Suprapubic skin (tissue), 4 donors: Measurements from ENCODE around the gene ATIC. TPM values are rescaled to one million over a fixed set of nuclear protein-coding genes. Genes with fewer than 3 reads are reported as not detected.
A peak's percentile ranks its signal among the peaks of the same experiment; 100 is the strongest.

Experiments used
- DNase-seq, 2 donors: peaks; one replicate each; pipeline ENCODE4 v3.0.0-alpha.2; 2019; ENCODE audit warnings: low spot score in 2 of 2
- H3K27ac ChIP-seq: fragments of 200-600 bp; sonication (generic); one replicate; pipeline ENCODE4 v1.5.1; 2019
- H3K27me3 ChIP-seq: fragments of 200-600 bp; sonication (generic); one replicate; pipeline ENCODE4 v1.5.1; 2019
- H3K36me3 ChIP-seq: fragments of 200-600 bp; sonication (generic); one replicate; pipeline ENCODE4 v1.5.1; 2019
- H3K4me1 ChIP-seq: fragments of 200-600 bp; sonication (generic); one replicate; pipeline ENCODE4 v1.5.1; 2019
- H3K4me3 ChIP-seq: fragments of 200-600 bp; sonication (generic); one replicate; pipeline ENCODE4 v1.5.1; 2019; ENCODE audit warnings: mild to moderate bottlenecking
- H3K9me3 ChIP-seq: fragments of 200-600 bp; sonication (generic); one replicate; pipeline ENCODE4 v1.5.1; 2019
- CTCF ChIP-seq, 2 donors: fragments of 200-600 bp in 1 of 2; fragments of 450-650 bp in 1 of 2; sonication (generic) in 1 of 2; IDR thresholded peaks; one replicate each; pipeline ENCODE4 v1.5.1; 2016 to 2019; ENCODE audit warnings: antibody characterized with exemption in 2 of 2, mild to moderate bottlenecking in 1 of 2, moderate library complexity in 1 of 2
- EP300 ChIP-seq: sonication (generic); formaldehyde crosslinking; IDR thresholded peaks from one replicate; pipeline ENCODE4 v1.6.1; 2017; ENCODE audit warnings: antibody characterized with exemption
- POLR2A ChIP-seq, 2 donors: fragments of 450-650 bp; IDR thresholded peaks; one replicate each; pipeline ENCODE4 v1.6.1; 2017; ENCODE audit warnings: antibody characterized with exemption in 2 of 2, mild to moderate bottlenecking in 2 of 2, moderate library complexity in 2 of 2
- POLR2AphosphoS5 ChIP-seq, 3 donors: sonication (generic); formaldehyde crosslinking; IDR thresholded peaks; one replicate each; pipeline ENCODE4 v1.6.1; 2017; ENCODE audit warnings: antibody characterized with exemption in 3 of 3
- WGBS: methylation state at CpG from one replicate; pipeline ENCODE4 v1.1.5; 2018; 5-methylcytosine and 5-hydroxymethylcytosine counted together
- total RNA-seq, 4 donors: library from RNA; depleted of rRNA; stranded (reverse); fragments of >200 nt; gene quantifications; one replicate each; pipeline ENCODE4 v1.1.0, GENCODE V29; 2016

Gene ATIC
- total RNA-seq, 4 donors from 2014 or later, result 22.7 to 49.8 (median 29.8) TPM

DNA sequence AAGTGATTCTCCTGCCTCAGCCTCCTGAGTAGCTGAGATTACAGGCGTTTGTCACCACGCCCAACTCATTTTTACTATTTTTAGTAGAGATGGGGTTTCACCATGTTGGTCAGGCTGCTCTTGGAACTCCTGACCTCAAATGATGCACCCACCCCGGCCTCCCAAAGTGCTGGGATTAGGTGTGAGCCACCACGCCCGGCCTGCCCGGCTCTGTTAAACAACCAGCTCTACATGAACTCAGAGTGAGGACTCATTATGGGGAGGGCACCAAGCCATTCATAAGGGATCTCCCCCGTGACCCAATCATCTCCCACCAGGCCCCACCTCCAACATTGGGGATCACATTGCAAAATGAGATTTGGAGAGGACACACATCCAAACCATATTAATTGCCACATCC, 8.8 kb downstream of the ATIC start:
- WGBS, result 92% methylated on average over 7 of the region's 7 CpGs
- H3K4me1 ChIP-seq, result no peaks in the 10 kb centered on the region
- H3K4me3 ChIP-seq, result no peak overlapping the region
- H3K27ac ChIP-seq, result no peak overlapping the region
- H3K27me3 ChIP-seq, result no peaks in the 10 kb centered on the region
- TF ChIP-seq CTCF (IDR thresholded peaks at IDR 0.05) (no peak), POLR2A (IDR thresholded peaks at IDR 0.05) (no peak), EP300 (no peak), POLR2AphosphoS5 (IDR thresholded peaks at IDR 0.05) (no peak)
- DNase-seq, result no peak
- H3K36me3 ChIP-seq, result peaks cover 60% of the 10 kb centered on the region
- H3K9me3 ChIP-seq, result no peaks in the 10 kb centered on the region

DNA sequence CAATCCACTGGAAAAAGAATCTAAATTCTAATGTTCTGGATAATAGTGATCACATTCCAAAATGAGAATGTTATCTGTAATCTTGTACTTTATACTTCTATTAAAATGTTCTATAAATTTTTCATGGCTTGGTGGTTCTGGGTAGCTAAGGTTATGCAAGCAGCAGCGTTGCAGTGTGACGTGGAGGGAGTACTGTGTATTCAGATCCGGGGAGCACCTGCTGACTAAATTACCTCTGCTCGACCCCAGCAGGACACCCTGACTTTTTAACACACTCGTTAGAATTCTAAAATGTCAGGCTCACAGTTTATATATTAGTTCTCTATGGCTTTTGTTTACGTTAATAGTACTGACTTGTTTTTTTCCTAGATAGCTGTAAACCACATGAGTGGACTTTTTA, 13.0 kb downstream of the ATIC start:
- Histone ChIP-seq H3K4me1 (peaks cover 12% of the 10 kb centered on the region), H3K4me3 (no peak overlapping the region), H3K27ac (no peak overlapping the region), H3K27me3 (no peaks in the 10 kb centered on the region), H3K36me3 (peaks cover 73% of the 10 kb centered on the region), H3K9me3 (no peaks in the 10 kb centered on the region)
- DNase-seq, result no peak
- 85% methylated on average over 6 of the region's 6 CpGs for WGBS
- TF ChIP-seq EP300 (no peak), POLR2A (IDR thresholded peaks at IDR 0.05) (no peak), CTCF (IDR thresholded peaks at IDR 0.05) (no peak), POLR2AphosphoS5 (IDR thresholded peaks at IDR 0.05) (no peak)

GRCh38 chr2:215328066-215328465, 16.2 kb downstream of the ATIC start:
- TF ChIP-seq POLR2A (IDR thresholded peaks at IDR 0.05) (no peak), CTCF (IDR thresholded peaks at IDR 0.05) (no peak), EP300 (no peak), POLR2AphosphoS5 (IDR thresholded peaks at IDR 0.05) (no peak)
- peak overlapping the region; percentile 41 for H3K27ac ChIP-seq

DNA sequence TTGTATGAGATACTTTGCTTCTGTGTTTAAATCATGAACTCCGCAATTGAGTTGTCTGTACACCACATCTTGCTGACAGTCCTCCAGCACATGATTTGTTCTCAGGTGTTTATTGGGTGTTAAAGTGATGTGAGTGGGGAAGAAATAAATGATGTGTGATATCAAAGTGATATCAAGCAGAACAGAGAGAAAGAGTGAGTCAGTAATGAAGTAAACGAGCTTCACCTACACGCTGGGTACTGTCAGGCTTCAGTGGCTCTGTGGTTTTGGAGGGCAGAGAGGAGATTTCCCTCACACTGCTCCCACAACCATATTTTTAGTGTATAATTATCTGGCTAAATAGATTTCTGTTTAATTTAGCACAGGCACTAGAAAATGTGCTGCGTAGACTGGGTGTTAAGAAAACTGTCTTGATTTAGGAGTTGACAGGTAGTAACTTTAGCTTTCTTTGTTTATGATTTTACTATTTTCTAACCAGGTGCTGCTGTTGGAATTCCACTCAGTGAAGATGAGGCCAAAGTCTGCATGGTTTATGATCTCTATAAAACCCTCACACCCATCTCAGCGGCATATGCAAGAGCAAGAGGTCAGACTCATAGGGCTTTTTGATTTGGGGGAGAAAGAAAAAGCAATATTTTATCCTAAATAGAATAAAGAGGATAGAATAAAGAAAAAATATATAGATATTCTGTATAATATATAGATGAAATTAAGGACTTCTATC, 21.2 kb downstream of the ATIC start:
- Histone ChIP-seq H3K4me3 (no peak overlapping the region), H3K4me1 (peaks cover 12% of the 10 kb centered on the region), H3K36me3 (peaks cover 76% of the 10 kb centered on the region), H3K27ac (no peak overlapping the region), H3K27me3 (no peaks in the 10 kb centered on the region), H3K9me3 (no peaks in the 10 kb centered on the region)
- 92% methylated on average over 5 of the region's 5 CpGs for WGBS
- TF ChIP-seq CTCF (IDR thresholded peaks at IDR 0.05) (no peak), POLR2AphosphoS5 (IDR thresholded peaks at IDR 0.05) (no peak), EP300 (no peak), POLR2A (IDR thresholded peaks at IDR 0.05) (no peak)
- no peak for DNase-seq

More at GRCh38 chr2:215328066-215328465, 16.2 kb downstream of the ATIC start:
- H3K4me3 ChIP-seq, result no peak overlapping the region
- WGBS, result 99% methylated on average over 4 of the region's 5 CpGs
- no peak for DNase-seq
- peaks cover 12% of the 10 kb centered on the region for H3K4me1 ChIP-seq
- H3K36me3 ChIP-seq, result peaks cover 67% of the 10 kb centered on the region
- no peaks in the 10 kb centered on the region for H3K9me3 ChIP-seq
- H3K27me3 ChIP-seq, result no peaks in the 10 kb centered on the region

DNA sequence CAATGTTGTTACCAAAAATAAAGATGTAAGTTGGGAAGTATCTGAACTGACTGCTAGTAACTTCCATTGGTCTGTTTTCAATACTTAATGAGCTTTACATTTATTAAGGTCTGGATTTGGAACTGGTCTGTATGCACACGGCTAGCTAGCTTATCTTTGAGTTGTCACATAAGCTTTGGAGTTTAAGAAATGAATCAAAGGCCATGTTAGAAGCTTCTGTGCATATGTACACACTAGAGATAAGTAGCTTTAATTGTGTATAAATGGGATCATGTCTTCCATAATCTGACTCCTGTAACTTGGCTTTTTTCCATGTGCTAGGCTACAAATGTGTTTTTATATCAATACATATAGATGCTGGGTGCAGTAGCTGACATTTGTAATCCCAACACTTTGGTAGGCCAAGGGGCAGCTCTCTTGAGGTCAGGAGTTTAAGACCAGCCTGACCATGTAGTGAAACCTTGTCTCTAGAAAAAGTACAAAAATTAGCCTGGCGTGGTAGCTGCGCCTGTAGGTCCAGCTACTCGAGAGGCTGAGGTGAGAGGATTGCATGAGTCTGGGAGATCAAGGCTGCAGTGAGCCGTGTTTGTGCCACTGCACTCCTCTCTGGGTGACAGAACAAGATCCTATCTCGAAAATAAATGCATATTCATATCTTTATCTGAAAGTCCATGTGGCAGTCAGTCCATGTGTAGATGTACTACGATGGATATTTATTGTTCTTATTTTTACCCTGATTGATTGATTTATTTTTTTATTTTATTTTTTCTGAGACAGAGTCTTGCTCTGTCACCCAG, 27.2 kb downstream of the ATIC start:
- H3K9me3 ChIP-seq, result no peaks in the 10 kb centered on the region
- 90% methylated on average over 7 of the region's 7 CpGs for WGBS
- peaks cover 86% of the 10 kb centered on the region for H3K36me3 ChIP-seq
- H3K4me3 ChIP-seq, result no peak overlapping the region
- H3K4me1 ChIP-seq, result no peaks in the 10 kb centered on the region
- H3K27me3 ChIP-seq, result no peaks in the 10 kb centered on the region
- no peak for DNase-seq
- TF ChIP-seq POLR2A (IDR thresholded peaks at IDR 0.05), result no peak
- TF ChIP-seq EP300, result no peak
- no peak for TF ChIP-seq CTCF (IDR thresholded peaks at IDR 0.05)
- TF ChIP-seq POLR2AphosphoS5 (IDR thresholded peaks at IDR 0.05), result no peak
- H3K27ac ChIP-seq, result no peak overlapping the region
